HT-29 (cell line): ENCODE data around the gene DNAH14. TPM values are rescaled to one million over a fixed set of nuclear protein-coding genes. Genes with fewer than 3 reads are reported as not detected.
"Not testable (repeated sequence)": the region's sequence is repeated elsewhere in the genome, so short reads cannot be mapped to it uniquely, and the experiment has no call there.

Experiments used
- DNase-seq: peaks from one replicate; pipeline ENCODE4 v3.0.0-alpha.2; 2015; ENCODE audit warnings: low spot score
- total RNA-seq: library from RNA; depleted of rRNA; stranded (reverse); fragments of >200 nt; shearing (Covaris generic); gene quantifications from 2 replicates; pipeline ENCODE4 v1.2.3, GENCODE V29; 2014

DNAH14 gene
- total RNA-seq, 1 experiment from 2014 or later: 3.9 TPM

DNA sequence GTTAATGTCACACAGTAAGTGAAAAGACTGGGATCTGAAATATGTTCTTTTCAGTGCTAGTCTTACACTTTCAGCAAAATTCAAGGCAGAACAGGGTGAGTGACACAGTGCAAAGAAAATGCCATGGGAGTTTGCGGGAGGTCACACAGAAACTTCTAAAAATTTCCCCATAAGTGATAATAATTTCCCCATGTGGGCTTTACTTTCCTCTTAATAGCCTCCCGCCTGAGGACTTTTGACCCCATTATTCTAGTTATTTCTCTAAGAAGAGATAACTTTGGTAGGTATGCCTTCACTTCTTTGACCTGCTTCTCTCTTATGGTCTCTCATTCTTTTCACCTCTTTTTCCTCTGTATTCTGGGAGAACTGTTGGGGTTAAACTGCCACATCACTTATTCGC, 8.1 kb upstream of the DNAH14 start:
- DNase-seq: no peak

DNA sequence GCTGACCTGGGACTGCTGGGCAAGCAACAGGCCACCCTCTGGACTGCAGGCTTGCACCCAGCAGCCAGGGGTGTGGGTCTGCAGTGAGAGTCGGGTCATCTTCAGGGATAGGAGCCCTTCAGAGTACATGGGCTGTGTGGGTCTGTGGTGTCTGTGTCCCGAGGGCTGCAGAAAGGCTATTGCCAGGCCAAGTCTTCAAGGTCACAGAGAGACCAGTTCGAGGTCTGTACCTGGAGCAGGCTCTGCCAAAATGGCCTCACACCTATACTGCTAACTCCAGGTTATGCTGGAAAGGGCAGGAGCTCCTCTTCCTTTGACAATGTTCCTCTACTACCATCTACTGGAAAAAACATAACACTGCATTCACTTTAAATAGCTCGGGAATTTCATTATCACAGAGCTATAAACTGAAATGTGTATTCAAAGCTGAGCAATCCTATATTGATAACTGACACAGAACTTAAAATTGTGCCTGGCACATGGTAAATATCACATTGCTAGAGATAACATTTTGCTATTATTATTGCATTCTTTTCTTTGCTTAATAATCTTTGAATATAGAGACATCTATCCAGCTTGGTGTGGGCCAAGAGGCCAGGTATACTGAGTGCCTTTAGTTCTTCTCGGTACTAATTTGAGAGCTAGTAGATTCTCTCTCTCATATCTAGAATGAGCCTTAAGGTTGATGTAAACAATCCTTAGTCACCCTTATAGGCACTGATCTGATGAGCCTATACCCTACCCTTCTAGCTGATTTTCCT, 6.9 kb upstream of the DNAH14 start:
- peak; percentile 33 for DNase-seq

DNA sequence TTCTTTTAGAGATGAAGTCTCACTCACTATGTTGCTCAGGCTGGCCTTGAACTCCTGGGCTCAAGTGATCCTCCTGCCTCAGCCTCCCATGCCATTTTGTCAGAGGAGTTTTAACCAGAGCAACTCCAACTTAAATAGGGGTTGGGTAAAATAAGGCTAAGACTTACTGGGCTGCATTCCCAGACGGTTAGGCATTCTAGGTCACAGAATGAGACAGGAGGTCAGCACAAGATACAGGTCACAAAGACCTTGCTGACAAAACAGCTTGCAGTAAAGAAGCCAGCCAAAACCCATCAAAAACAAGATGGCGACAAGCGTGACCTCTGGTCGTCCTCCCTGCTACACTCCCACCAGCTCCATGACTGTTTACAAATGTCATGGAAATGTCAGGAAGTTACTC, 5.7 kb upstream of the DNAH14 start:
- DNase-seq: no peak

DNA sequence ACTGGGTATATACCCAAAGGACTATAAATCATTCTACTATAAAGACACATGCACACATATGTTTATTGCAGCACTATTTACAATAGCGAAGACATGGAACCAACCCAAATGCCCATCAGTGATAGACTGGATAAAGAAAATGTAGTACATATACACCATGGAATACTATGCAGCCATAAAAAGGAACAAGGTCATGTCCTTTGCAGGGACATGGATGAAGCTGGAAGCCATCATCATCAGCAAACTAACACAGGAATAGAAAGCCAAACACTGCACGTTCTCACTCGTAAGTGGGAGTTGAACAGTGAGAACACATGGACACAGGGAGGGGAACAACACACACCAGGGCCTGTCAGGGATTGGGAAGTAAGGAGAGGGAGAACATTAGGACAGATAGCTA, 1.8 kb upstream of the DNAH14 start:
- DNase-seq: not testable (repeated sequence)

DNA sequence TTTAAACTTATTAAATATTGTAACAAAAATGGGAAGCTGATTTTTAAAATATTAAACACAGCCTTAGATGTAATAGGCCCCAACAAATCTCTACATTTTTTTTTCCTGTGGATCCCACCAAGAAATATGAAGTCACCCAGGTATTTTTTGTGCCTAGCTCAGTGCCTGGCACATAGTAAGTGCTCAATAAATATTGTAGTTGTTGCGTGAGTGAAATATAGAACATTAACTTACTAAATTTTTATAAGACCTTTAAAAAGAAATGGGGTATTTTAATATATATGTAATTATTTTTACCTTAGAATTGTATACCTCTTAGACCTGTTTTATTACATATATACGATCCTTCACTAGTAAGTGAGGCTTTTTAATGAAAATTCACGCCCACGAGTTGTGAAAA, 569 bp upstream of the DNAH14 start:
- no peak for DNase-seq

DNA sequence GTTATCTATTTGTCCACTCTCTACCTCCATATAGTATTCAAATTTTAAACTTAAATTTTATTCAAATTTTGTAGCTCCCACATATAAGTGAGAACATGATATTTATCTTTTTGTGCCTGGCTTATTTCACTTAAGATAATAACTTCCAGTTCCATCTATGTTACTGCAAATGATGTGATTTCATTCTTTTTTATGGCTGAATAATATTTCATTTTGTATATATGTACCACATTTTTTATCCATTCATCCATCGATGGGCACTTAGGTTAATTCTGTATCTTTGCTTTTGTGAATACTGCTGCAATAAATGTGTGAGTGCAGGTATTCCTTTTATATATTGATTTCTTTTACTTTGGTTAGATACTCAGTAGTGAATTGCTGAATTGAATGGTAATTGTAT, 2.1 kb downstream of the DNAH14 start:
- no peak for DNase-seq

DNA sequence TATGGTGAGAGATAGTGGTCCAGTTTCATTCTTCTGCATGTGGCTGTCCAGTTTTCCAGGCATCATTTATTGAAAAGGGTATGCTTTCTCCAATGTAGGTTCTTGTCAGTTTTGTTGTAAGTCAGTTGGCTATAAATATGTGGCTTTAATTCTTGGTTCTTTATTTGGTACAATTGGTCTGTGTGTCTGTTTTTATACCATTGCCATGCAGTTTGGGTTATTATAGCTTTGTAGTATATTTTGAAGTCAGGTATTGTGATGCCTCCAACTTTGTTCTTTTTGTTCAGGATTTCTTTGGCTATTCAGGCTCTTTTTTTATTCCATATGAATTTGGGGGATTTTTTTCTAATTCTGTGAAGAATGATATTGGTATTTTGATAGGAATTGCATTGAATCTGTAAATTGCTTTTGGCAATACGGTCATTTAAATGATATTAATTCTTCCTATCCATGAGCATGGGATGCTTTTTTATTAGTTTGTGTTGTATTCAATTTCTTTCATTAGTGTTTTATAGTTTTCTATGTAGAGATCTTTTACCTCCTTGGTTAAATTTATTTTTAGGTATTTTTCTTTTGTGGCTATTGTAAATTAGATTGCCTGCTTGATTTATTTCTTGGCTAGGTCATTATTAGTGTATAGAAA, 3.3 kb downstream of the DNAH14 start:
- no peak for DNase-seq

DNA sequence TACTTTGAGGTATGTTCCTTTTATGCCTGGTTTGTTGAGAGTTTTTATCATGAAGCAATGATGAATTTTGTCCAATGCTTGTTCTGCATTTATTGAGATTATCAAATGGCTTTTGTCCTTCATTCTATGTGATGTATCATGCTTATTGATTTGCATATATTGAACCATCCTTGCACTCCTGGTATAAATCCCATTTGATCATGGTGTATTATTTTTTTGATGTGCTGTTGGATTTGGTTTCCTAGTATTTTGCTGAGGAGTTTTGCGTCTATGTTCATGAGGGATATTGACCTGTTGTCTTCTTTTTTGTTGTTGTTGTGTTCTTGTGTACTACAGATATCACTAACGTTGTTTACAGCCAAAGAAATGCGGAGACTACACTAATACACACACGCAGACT, 4.1 kb downstream of the DNAH14 start:
- DNase-seq: no peak

DNA sequence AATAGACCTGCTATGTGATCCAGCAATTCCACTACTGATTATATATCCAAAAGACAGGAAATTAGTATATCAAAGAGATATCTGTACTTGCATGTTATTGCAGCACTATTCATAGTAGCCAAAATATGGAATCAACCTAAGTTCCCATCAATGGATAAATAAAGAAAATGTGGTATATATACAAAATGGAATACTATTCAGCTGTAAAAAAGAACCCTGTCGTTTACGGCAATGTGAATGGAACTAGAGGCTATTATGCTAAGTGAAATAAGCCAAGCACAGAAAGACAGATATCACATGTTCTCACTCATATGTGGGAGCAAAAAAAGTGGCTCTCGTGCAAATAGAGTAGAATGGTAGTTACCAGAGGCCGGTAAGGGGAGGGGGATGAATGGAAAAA, 9.2 kb downstream of the DNAH14 start:
- DNase-seq: no peak

DNA sequence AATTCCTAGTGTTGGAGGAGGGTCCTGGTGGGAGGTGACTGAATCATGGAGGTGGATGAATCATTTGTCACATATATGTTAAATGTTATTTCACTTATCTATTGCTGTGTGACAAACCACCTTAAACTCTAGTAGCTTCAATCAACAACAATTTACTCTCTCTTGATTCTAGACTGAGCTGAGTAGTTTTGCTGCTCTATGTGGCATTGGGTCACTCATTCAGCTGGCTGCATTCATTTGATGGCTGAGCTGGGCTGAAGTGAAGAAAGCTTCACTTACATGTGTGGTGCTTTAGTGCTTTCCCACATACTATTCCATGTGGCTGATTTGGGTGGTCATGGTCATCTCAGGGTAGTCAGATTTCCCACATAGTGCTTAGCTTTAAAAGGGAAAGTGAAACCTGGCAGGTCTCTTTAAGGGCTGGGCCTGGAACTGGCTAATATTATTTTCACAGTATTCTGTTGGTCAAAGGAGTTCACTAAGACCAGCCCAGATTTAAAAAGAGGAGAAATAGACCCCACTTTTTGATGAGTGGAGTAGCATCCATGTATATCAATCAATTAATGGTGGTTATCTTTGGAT, 10.5 kb downstream of the DNAH14 start:
- DNase-seq: no peak

DNA sequence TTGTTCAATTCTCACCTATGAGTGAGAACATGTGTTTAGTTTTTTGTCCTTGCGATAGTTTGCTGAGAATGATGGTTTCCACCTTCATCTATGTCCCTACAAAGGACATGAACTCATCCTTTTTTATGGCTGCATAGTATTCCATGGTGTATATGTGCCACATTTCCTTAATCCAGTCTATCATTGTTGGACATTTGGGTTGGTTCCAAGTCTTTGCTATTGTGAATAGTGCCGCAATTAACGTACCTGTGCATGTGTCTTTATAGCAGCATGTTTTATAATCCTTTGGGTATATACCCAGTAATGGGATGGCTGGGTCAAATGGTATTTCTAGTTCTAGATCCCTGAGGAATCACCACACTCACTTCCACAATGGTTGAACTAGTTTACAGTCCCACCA, 11.3 kb downstream of the DNAH14 start:
- DNase-seq: not testable (repeated sequence)

DNA sequence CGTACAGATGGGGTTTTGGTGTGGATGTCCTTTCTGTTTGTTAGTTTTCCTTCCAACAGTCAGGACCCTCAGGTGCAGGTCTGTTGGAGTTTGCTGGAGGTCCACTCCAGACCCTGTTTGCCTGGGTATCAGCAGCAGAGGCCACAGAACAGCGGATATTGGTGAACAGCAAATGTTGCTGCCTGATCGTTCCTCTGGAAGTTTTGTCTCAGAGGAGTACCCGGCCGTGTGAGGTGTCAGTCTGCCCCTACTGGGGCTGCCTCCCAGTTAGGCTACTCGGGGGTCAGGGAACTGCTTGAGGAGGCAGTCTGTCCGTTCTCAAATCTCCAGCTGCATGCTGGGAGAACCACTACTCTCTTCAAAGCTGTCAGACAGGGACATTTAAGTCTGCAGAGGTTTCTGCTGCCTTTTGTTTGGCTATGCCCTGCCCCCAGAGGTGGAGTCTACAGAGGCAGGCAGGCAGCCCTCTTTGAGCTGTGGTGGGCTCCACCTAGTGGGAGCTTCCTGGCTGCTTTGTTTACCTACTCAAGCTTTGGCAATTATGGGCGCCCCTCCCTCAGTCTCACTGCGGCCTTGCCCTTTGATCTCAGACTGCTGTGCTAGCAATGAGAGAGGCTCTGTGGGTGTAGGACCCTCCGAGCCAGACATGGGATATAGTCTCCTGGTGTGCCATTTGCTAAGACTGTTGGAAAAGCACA, 16.3 kb downstream of the DNAH14 start:
- DNase-seq: not testable (repeated sequence)

DNA sequence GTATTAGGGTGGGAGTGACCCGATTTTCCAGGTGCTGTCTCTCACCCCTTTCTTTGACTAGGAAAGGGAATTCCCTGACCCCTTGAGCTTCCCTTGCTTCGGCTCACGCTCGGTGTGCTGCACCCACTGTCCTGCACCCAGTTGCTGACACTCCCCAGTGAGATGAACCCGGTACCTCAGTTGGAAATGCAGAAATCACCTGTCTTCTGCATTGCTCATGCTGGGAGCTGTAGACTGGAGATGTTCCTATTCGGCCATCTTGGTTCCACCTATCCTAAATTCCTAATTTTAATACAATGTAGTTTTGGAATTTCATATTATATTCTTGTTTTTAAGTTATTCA, 16.8 kb downstream of the DNAH14 start:
- DNase-seq: not testable (repeated sequence)

DNA sequence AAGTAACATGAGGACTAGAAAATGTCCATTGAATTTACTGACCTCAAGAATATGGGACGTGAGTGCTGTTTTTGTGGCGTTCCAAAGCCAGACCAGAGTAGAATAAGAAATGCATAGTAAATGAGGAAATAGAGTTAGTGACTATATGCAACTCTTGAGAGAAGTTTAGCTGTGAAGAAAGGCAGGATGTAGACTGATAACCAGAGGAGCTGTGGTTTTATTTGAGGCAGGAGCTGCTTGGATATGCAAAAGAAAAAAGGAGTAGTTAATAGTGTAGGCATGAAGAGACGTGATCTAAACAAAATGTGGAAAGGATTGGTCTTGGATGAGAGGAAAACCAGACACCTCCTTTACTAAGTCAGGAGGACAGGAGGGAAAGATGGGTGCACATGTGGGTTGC, 28.2 kb downstream of the DNAH14 start:
- no peak for DNase-seq

DNA sequence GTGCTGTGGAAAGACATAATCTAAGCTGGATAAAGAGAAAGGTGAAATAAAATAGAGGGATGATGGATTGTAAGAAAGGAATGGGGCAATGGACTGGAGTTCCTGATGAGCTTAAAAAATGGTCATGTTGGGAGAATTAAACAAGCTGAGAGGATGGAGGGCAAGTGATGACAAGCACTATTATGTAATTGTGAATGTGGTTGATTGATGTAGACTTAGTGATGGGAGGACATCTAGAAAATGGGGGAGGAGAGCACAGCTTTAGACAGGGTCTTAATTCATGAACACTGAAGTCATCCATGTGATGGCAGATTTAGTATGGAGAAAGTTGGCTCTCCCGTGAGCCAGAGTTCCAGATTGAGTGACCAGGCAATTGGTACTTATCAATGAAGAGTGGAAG, 29.0 kb downstream of the DNAH14 start:
- no peak for DNase-seq

DNA sequence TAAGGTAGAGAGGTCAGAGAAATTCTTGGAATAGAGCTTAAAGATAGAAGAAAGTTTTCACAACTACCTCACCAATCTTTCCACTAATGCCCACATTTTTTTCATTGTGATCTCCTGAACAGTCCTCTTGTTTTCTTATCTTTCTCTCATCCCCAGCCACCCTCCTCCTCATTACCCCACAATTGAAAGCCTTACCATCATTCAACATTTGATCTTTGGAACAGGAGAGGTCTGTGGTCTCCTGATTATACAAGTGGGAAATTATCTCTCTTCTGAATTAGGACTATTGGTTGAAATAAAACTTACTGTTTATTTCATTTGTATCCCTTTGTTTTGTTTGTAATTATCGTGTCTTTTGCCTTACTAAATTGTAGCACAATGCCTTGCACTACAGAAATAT, 29.6 kb downstream of the DNAH14 start:
- DNase-seq: no peak

DNA sequence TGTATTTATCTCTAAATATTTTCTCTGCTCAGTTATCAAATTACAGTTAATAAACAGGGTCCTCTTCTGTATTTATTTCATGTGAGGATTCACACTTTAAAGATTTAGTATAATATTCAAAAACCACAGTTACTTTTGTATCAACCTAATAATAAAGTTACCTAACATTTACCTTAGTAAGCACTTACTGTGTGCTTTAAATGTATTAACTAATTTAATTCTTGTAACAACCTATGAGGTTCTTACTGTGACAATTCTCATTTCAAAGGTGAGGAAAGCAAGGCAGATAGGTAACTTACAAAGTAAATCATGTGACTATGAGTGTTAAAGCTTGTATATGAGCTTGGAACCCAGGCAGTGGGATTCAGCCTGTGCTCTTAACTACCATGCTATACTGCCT, 30.2 kb downstream of the DNAH14 start:
- no peak for DNase-seq

DNA sequence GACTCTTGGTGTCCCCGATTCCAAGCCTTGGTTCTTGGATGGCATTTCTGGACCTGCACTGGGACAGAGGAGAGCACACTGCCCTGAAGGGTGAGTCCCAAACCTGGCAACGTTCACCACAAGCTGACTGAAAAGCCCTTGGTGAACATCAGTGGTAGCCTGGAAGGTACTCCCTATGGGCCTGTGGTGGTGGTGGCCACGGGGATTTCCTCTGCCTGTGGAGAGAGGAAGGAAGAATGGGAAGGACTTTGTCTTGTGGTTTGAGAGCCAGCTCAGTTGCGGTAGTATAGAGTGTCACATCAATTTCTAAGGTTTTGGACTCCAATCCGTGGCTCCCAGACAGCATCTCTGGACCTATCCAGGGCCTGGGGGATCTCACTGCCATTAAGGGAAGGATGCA, 50.7 kb downstream of the DNAH14 start:
- no peak for DNase-seq

DNA sequence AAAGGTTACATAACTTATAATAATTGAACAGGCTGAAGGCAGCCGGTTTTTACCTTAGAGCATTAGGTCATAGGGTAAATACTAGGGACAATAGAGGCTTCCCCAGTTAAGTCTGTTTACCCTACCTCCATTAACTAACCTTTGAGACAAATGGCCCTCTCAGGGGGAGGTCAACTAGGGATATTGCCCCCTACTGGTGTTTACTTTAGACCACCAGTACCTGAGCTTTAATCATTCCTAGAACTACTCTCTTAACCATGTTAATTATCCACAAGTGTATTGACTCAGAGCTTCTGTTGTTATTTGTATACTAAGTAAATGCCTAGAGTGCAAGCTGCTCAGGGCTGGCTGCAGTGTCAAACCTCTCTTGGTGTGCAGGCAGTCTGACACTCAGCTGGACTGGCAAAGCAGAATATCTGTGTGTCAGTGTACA, 52.5 kb downstream of the DNAH14 start:
- not testable (repeated sequence) for DNase-seq

DNA sequence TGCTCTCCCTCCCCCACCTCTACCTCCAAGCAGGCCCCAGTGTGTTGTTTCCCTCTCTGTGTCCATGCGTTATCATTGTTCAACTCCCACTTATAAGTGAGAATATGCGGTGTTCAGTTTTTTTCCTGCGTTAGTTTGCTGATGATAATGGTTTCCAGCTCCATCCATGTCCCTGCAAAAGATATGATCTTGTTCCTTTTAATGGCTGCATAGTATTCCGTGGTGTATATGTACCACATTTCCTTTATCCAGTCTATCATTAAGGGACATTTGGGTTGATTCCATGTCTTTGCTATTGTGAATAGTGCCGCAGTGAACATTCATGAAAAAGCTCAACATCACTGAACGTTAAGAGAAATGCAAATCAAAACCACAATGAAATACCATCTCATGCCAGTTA, 58.6 kb downstream of the DNAH14 start:
- DNase-seq: no peak

DNA sequence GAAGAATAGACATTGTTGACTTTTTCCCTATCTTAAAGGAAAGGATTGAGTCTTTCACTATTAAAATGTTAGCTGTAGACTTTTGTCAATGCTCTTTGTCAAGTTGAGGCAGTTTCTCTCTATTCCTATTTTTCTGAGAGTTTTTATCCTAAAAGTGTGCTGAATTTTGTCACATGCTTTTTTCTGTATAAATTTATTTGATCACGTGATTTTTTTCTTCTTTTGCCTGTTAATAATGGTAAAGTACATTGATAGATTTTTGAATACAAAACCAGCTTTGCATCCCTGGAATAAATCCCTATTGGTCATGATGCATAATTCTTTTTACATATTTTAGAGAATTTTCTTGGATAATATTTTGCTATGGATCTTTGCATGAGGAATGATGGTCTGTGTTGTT, 60.1 kb downstream of the DNAH14 start:
- no peak for DNase-seq

DNA sequence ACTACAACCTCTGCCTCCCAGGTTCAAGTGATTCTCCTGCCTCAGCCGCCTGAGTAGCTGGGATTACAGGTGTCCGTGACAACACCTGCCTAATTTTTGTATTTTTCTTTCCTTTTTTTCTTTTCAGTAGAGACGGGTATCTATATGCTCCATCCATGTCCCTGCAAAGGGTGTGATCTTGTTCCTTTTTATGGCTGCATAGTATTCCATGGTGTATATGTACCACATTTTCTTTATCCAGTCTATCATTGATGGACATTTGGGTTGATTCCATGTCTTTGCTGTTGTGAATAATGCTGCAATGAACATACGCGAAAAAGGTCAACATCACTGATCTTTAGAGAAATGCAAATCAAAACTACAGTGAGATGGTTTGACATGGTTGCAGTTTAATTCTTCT, 62.1 kb downstream of the DNAH14 start:
- DNase-seq: not testable (repeated sequence)

DNA sequence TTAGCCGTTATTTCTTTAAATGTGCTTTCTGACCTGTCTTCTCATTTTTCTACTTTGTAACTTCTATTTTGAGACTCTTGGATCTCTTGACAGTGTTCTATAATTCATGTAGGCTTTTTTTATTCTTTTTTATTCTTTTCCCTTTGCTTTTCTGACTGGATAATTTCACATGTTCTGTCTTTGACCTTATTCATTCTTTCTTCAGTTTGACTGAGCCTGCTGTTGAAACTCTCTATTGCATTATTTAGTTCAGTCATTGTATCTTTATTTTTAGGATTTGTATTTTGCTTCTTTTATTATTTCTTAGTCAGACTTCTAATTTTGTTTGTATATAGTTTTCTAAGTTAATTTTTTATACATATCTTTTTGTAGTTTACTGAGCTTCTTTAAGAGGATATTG, 66.1 kb downstream of the DNAH14 start:
- no peak for DNase-seq
